Neuronal stem cell (in vitro differentiated cells): ENCODE data around the gene HLA-DMA. TPM values are rescaled to one million over a fixed set of nuclear protein-coding genes. Genes with fewer than 3 reads are reported as not detected.

ENCODE experiments used
- DNase-seq: peaks from one replicate; pipeline ENCODE4 v3.0.0-alpha.2; 2013; ENCODE audit warnings: low spot score
- H2AFZ ChIP-seq: one replicate; pipeline ENCODE4 v1.6.1; 2013; ENCODE audit warnings: mild to moderate bottlenecking, low read length, inconsistent platforms
- H2AK5ac ChIP-seq: 2 replicates; pipeline ENCODE4 v1.6.1; 2013; ENCODE audit warnings: low read depth, mild to moderate bottlenecking, inconsistent platforms, low read length, moderate library complexity, mixed read lengths
- H2BK120ac ChIP-seq: 2 replicates; pipeline ENCODE4 v1.6.1; 2013; ENCODE audit warnings: low read depth, mild to moderate bottlenecking, inconsistent platforms, low read length, moderate library complexity, mixed read lengths
- H2BK12ac ChIP-seq: one replicate; pipeline ENCODE4 v1.6.1; 2013; ENCODE audit warnings: low read length, inconsistent platforms
- H2BK15ac ChIP-seq: 2 replicates; pipeline ENCODE4 v1.6.1; 2013; ENCODE audit warnings: mild to moderate bottlenecking, low read length, inconsistent platforms, mixed read lengths
- H2BK5ac ChIP-seq: one replicate; pipeline ENCODE4 v1.6.1; 2013; ENCODE audit warnings: inconsistent platforms, mild to moderate bottlenecking, low read length, moderate library complexity
- H3K14ac ChIP-seq: one replicate; pipeline ENCODE4 v1.6.1; 2013; ENCODE audit warnings: low read length, inconsistent platforms
- H3K18ac ChIP-seq: 2 replicates; pipeline ENCODE4 v1.6.1; 2013; ENCODE audit warnings: low read length, inconsistent platforms
- H3K23ac ChIP-seq: 2 replicates; pipeline ENCODE4 v1.6.1; 2013; ENCODE audit warnings: low read depth, mild to moderate bottlenecking, mixed read lengths, low read length, inconsistent platforms; ENCODE audit not compliant: poor library complexity
- H3K27ac ChIP-seq: replicated peaks from 3 replicates; pipeline ENCODE4 v1.5.1; 2013; ENCODE audit warnings: low read length, inconsistent platforms
- H3K27me3 ChIP-seq, 3 experiments: 2 replicates each; pipeline ENCODE4 v1.6.1; 2013; ENCODE audit warnings: low read length in 3 of 3, mild to moderate bottlenecking in 2 of 3, inconsistent platforms in 1 of 3, low read depth in 1 of 3, mixed read lengths in 1 of 3, moderate library complexity in 1 of 3; ENCODE audit not compliant: control insufficient read depth in 3 of 3, insufficient read depth in 3 of 3
- H3K36me3 ChIP-seq, 2 donors: replicated peaks in 1 of 2; 2 replicates each; pipeline ENCODE4 v1.6.1; 2013; ENCODE audit warnings: low read length in 2 of 2; ENCODE audit not compliant: control insufficient read depth in 2 of 2, insufficient read depth in 2 of 2
- H3K4ac ChIP-seq: 2 replicates; pipeline ENCODE4 v1.6.1; 2013; ENCODE audit warnings: inconsistent platforms, mild to moderate bottlenecking, low read length, moderate library complexity
- H3K4me1 ChIP-seq, 2 donors: 1 replicate in 1 of 2; 2 replicates in 1 of 2; pipeline ENCODE4 v1.6.1; 2013; ENCODE audit warnings: low read length in 2 of 2, low read depth in 1 of 2; ENCODE audit not compliant: control insufficient read depth in 2 of 2, insufficient read depth in 1 of 2
- H3K4me2 ChIP-seq: one replicate; pipeline ENCODE4 v1.6.1; 2013; ENCODE audit warnings: mild to moderate bottlenecking, low read length, inconsistent platforms; ENCODE audit not compliant: insufficient read depth, poor library complexity, severe bottlenecking
- H3K4me3 ChIP-seq, 2 donors: 2 replicates each; pipeline ENCODE4 v1.5.1; 2013; ENCODE audit warnings: low read length in 2 of 2, mild to moderate bottlenecking in 2 of 2, inconsistent platforms in 1 of 2, moderate library complexity in 1 of 2
- H3K79me1 ChIP-seq: one replicate; pipeline ENCODE4 v1.6.1; 2013; ENCODE audit warnings: low read depth, mild to moderate bottlenecking, inconsistent platforms, low read length, moderate library complexity
- H3K9ac ChIP-seq: one replicate; pipeline ENCODE4 v1.6.1; 2013; ENCODE audit warnings: mild to moderate bottlenecking, low read depth, low read length, inconsistent platforms; ENCODE audit not compliant: poor library complexity
- H3K9me3 ChIP-seq, 2 donors: replicated peaks in 1 of 2; 2 replicates each; pipeline versions ENCODE3 to v1.6.1; 2013; ENCODE audit warnings: low read length in 2 of 2, mild to moderate bottlenecking in 2 of 2, inconsistent platforms in 1 of 2, low read depth in 1 of 2, mixed read lengths in 1 of 2, moderate library complexity in 1 of 2; ENCODE audit not compliant: control insufficient read depth in 2 of 2, insufficient read depth in 1 of 2
- H4K8ac ChIP-seq: one replicate; pipeline ENCODE4 v1.6.1; 2013; ENCODE audit warnings: low read depth, mild to moderate bottlenecking, inconsistent platforms, low read length, moderate library complexity
- H4K91ac ChIP-seq: one replicate; pipeline ENCODE4 v1.6.1; 2013; ENCODE audit warnings: low read length, low read depth, mild to moderate bottlenecking, inconsistent platforms; ENCODE audit not compliant: poor library complexity
- WGBS, 2 donors: extraction: QIAGEN DNeasy Blood & Tissue Kit; methylation state at CpG; one replicate each; pipeline ENCODE4 v1.1.7; 2013; ENCODE audit warnings: missing lambda C conversion rate in 2 of 2, mixed read lengths in 1 of 2; ENCODE audit not compliant: insufficient read length in 2 of 2, insufficient replicate concordance in 1 of 2; ENCODE audit errors: extremely low coverage in 2 of 2; 5-methylcytosine and 5-hydroxymethylcytosine counted together
- polyA plus RNA-seq, 2 experiments: library from polyadenylated mRNA; stranded (reverse); fragments of 200-250 nt; gene quantifications; one replicate each; pipeline ENCODE4 v1.2.3, GENCODE V29; 2013

HLA-DMA gene
- polyA plus RNA-seq (2013, experiment 1 of 2) = 18.7 TPM
- 18.3 TPM for polyA plus RNA-seq (2013, experiment 2 of 2)

DNA sequence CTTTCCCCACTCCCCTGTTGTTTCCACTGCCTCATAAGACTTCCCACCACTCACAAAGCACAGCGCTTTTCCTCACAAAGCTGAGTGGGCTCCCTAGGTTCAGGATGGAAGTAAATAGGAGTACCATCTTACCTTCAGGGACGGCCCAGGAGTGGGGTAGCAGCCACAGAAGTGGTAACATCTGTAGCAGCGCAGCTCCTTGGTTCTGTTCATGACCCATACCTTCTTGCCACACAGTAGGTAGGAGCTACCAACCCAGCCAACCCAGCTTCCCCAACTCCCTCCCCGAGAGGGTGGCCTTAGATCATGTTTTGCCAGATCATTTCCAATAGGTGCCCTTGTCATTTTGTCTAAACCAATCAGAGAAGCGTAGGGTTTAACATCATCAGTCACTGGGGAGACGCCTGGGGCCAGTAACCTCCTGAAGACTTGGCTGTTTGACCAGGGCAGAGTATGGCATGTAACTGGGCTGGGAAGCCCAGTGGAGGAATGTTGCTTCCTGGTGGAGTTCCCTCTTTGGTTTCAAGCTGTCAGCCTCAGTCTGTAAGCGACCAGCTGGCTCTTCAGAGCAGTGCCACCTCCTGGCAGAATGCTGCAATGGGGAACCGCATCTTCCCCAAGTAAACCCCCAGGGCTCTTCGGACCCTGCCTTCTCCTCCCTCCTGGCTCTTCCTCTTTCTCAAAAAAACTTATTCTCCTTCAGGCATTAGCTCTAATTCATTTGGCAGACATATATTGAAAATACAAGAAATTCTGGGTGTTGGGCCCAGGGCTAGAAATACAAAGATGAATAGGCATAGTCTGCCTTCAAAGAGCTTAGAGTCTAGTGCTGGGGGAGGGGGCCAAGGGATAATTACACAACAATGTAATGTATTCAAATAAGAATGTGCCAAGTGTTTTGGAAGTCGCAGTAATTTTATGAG is at the start of gene HLA-DMA:
Gene HLA-DMA, minus strand, starts transcription at position 281 of the 923 bp plus-strand sequence. Its CDS starts 61 bp downstream, at position 220.
- no peak within 1 kb of the TSS for H3K27ac ChIP-seq

DNA sequence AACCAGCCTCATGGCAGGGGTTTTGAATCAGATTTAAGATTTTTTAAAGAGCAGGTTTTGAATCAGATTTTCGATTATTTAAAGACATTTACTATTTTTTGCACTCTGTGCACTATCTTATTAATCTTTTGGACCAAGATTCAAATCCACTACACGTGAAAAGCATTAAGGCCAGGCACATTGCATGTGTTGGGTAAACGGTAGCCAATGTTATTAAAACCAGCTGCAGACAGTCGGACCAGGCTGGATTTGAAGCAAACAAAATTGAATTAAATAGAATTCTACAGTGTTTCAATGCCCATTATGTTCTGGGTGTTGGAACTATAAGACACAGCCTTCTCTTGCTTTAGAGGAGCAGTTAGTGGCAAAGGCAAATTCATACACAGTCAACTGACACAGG is 48.8 kb upstream of the HLA-DMA start:
- Histone ChIP-seq H3K18ac (no peak overlapping the region), H3K36me3 (no peaks in the 10 kb centered on the region), H2AFZ (no peak overlapping the region), H3K23ac (no peak overlapping the region), H3K4me1 (no peaks in the 10 kb centered on the region), H4K91ac (no peak overlapping the region), H2BK12ac (no peak overlapping the region), H2BK120ac (no peak overlapping the region), H3K27ac (no peak overlapping the region), H3K4me3 (no peak overlapping the region), H4K8ac (no peak overlapping the region), H3K14ac (no peak overlapping the region), H2BK5ac (no peak overlapping the region), H3K27me3 (peaks cover 0 to 65% (median 0%) of the 10 kb centered on the region in 3 experiments), H3K4ac (no peak overlapping the region), H3K9me3 (no peaks in the 10 kb centered on the region), H3K79me1 (no peaks in the 10 kb centered on the region), H3K4me2 (no peak overlapping the region), H3K9ac (no peak overlapping the region), H2BK15ac (no peak overlapping the region), H2AK5ac (no peak overlapping the region)
- no peak for DNase-seq
- WGBS, 2 donors = no CpG with 5 or more reads among the region's 4 CpGs

More for the DNA sequence above, at the start of gene HLA-DMA:
- H3K18ac ChIP-seq = no peak within 1 kb of the TSS
- no peak within 1 kb of the TSS for H2BK120ac ChIP-seq
- H3K4ac ChIP-seq = no peak within 1 kb of the TSS
- H2AK5ac ChIP-seq = no peak within 1 kb of the TSS
- H3K23ac ChIP-seq = no peak within 1 kb of the TSS
- H2BK15ac ChIP-seq = no peak within 1 kb of the TSS
- no peak within 1 kb of the TSS for H3K4me2 ChIP-seq
- no peak within 1 kb of the TSS for H2BK5ac ChIP-seq
- H3K36me3 ChIP-seq = no peaks in the 10 kb centered on the region
- H3K79me1 ChIP-seq = no peaks in the 10 kb centered on the region
- no peak within 1 kb of the TSS for H3K9ac ChIP-seq
- H4K91ac ChIP-seq = no peak within 1 kb of the TSS
- peaks cover 0 to 11% (median 0%) of the 10 kb centered on the region in 3 experiments for H3K27me3 ChIP-seq
- H2BK12ac ChIP-seq = no peak within 1 kb of the TSS
- WGBS, 2 donors = no CpG with 5 or more reads among the region's 10 CpGs
- peak within 1 kb of the TSS; percentile 60 for H2AFZ ChIP-seq
- H3K4me3 ChIP-seq = no peak within 1 kb of the TSS
- H3K4me1 ChIP-seq = no peaks in the 10 kb centered on the region
- H4K8ac ChIP-seq = no peak within 1 kb of the TSS
- peak; percentile 54 for DNase-seq
- no peaks in the 10 kb centered on the region for H3K9me3 ChIP-seq
- H3K14ac ChIP-seq = no peak within 1 kb of the TSS

DNA sequence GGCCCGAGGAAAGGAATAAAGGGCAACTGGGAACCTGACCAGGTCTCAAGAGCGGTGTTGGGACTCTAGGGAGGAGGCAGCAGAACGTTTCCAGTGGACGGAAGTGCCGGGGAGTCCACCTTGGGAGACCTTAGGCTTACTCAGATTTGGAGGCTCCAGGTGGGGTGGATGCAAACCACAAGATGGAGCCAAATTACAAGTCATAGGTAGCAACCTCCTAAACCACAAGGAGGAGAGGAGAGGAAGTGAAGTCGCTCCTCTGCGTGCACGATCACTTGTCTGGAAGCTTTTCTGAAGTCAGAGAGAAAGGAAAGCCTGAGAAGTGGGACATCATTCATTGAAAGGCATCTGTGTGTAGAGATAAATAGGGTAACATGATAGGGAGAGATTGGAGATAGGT is 47.2 kb upstream of the HLA-DMA start:
- Histone ChIP-seq H3K27me3 (peaks cover 0 to 64% (median 0%) of the 10 kb centered on the region in 3 experiments), H3K9ac (no peak overlapping the region), H3K23ac (no peak overlapping the region)

DNA sequence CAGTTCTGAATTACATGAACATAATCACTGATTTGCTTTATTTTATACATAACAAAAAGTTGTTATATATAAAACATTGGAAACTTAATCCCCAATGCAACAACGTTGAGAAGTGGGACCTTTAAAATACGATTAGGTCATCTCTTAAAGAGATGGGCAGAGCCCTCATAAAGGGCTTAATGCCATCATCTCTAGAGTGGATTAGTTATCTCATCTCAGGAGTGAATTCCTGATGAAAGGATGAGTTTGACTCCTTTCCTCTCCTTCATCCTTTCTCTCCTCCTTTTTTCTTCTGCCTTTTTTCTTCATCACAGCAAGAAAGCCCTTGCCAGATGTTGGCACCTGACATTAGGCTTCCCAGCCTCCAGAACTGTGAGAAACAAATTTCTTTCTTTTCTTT is 42.6 kb upstream of the HLA-DMA start:
- H3K14ac ChIP-seq = no peak overlapping the region
- WGBS, 2 donors = no CpG with 5 or more reads among the region's 2 CpGs
- no peak for DNase-seq

More for the DNA sequence above, 47.2 kb upstream of the HLA-DMA start:
- Histone ChIP-seq H2BK120ac (no peak overlapping the region), H3K4me3 (no peak overlapping the region), H4K8ac (no peak overlapping the region), H3K27ac (no peak overlapping the region), H2AFZ (no peak overlapping the region), H3K4me2 (no peak overlapping the region), H2BK15ac (no peak overlapping the region), H2BK12ac (no peak overlapping the region), H3K4ac (no peak overlapping the region), H2BK5ac (no peak overlapping the region), H2AK5ac (no peak overlapping the region), H3K14ac (no peak overlapping the region), H4K91ac (no peak overlapping the region), H3K4me1 (no peaks in the 10 kb centered on the region), H3K9me3 (no peaks in the 10 kb centered on the region), H3K79me1 (no peaks in the 10 kb centered on the region), H3K36me3 (no peaks in the 10 kb centered on the region), H3K18ac (no peak overlapping the region)
- peak; percentile 48 for DNase-seq
- WGBS, 2 donors = no CpG with 5 or more reads among the region's 8 CpGs

More for the DNA sequence above, 42.6 kb upstream of the HLA-DMA start:
- Histone ChIP-seq H3K4me2 (no peak overlapping the region), H4K91ac (no peak overlapping the region), H3K4ac (no peak overlapping the region), H3K27me3 (peaks cover 0 to 21% (median 0%) of the 10 kb centered on the region in 3 experiments), H2BK15ac (no peak overlapping the region), H3K9me3 (no peaks in the 10 kb centered on the region), H3K9ac (no peak overlapping the region), H3K18ac (no peak overlapping the region), H4K8ac (no peak overlapping the region), H3K36me3 (no peaks in the 10 kb centered on the region), H3K4me1 (no peaks in the 10 kb centered on the region), H3K23ac (no peak overlapping the region), H2AFZ (no peak overlapping the region), H3K27ac (no peak overlapping the region), H2BK12ac (no peak overlapping the region), H3K4me3 (no peak overlapping the region), H3K79me1 (no peaks in the 10 kb centered on the region), H2AK5ac (no peak overlapping the region), H2BK120ac (no peak overlapping the region), H2BK5ac (no peak overlapping the region)
